ENCODE data around the gene RPS19.
"Not testable (repeated sequence)": the region's sequence is repeated elsewhere in the genome, so short reads cannot be mapped to it uniquely, and the experiment has no call there.

The RPS19 gene

DNA sequence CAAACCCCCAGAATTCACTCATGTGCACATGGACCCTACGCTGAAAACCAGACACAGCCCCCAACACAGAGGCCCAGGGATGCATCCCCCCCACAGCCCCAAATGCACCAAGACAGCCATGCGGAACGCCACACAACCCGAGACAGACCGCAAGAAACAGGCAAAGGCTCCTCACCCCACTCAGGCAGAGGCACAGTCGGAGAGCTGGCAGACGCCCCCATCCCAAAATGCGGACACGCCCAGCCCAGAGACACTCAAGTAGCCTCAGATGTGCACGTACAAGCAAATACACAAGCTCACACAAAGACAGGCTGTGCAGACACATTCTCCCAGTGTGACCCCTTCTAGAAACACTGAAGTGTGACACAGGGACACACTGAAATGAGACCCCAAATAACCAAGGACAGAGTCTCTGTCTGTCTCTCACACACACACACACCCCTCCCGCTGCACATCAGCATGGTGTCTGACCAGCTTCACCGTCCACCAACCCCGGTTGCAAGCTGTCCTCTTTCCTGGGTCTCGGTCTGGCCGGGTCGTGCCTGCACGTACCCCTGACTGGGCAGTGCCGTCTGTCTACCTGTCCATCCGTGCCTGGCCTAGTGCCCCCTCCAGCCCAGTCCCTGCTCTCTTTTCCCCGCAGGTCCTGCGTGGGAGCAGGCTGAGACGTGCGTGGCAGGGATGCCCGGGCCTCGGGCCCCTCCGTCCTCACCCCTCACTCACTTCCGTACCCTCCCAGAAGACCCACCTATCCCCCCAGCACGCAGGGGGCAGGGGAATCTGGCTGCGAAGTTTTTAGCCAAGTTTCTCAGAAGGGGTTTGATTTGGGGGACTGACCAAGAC is 52.1 kb downstream of the RPS19 start:
- in situ Hi-C loops (cut with MboI; ENCODE audit: low sequenced_read_pairs, unreplicated experiment) = no loop called here
- TF ChIP-seq, protein P1, sequence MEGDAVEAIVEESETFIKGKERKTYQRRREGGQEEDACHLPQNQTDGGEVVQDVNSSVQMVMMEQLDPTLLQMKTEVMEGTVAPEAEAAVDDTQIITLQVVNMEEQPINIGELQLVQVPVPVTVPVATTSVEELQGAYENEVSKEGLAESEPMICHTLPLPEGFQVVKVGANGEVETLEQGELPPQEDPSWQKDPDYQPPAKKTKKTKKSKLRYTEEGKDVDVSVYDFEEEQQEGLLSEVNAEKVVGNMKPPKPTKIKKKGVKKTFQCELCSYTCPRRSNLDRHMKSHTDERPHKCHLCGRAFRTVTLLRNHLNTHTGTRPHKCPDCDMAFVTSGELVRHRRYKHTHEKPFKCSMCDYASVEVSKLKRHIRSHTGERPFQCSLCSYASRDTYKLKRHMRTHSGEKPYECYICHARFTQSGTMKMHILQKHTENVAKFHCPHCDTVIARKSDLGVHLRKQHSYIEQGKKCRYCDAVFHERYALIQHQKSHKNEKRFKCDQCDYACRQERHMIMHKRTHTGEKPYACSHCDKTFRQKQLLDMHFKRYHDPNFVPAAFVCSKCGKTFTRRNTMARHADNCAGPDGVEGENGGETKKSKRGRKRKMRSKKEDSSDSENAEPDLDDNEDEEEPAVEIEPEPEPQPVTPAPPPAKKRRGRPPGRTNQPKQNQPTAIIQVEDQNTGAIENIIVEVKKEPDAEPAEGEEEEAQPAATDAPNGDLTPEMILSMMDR (IDR thresholded peaks at IDR 0.05; ENCODE audit: borderline replicate concordance, control extremely low read depth, extremely low read depth, insufficient read depth, missing control alignments) = no peak

DNA sequence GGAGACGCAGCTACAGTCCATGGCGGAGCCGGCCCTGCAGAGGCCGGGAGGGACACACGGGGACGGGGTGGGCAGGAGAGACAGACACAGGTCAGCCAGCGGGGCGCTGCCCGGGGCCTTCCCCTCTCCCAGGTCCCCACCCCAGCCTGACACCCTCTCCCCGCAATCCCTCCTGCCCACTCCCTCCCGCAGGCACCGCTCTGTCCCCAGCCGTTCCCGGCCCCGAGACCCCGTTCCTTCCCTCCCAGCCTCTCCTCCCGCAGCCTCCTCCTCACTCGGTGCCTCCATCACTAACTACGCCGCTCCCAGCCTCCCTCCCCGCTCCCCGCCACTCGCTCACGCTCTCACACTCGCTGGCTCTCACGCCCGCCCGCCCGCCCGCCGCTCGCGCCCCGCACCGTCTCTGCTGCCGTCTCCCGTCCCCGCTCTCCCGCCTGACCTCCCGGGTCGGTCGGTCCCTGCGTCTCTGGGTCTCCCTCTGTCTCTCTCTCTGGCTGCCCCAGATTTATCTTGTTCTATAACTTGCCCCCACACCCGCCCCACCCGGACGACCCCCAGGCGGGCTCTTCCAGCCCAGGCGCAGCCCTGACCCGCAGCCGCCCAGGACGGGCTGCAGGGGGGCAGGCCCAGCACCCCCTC is 53.0 kb downstream of the RPS19 start:
- DNase-seq (ENCODE audit: low spot score) = no peak
- TF ChIP-seq, protein P1 (IDR thresholded peaks at IDR 0.05; ENCODE audit: borderline replicate concordance, control extremely low read depth, extremely low read depth, insufficient read depth, missing control alignments) = no peak
- in situ Hi-C loops (cut with MboI; ENCODE audit: low sequenced_read_pairs, unreplicated experiment) = no loop called here

More for the DNA sequence above, 52.1 kb downstream of the RPS19 start:
- DNase-seq (ENCODE audit: low spot score) = no peak

DNA sequence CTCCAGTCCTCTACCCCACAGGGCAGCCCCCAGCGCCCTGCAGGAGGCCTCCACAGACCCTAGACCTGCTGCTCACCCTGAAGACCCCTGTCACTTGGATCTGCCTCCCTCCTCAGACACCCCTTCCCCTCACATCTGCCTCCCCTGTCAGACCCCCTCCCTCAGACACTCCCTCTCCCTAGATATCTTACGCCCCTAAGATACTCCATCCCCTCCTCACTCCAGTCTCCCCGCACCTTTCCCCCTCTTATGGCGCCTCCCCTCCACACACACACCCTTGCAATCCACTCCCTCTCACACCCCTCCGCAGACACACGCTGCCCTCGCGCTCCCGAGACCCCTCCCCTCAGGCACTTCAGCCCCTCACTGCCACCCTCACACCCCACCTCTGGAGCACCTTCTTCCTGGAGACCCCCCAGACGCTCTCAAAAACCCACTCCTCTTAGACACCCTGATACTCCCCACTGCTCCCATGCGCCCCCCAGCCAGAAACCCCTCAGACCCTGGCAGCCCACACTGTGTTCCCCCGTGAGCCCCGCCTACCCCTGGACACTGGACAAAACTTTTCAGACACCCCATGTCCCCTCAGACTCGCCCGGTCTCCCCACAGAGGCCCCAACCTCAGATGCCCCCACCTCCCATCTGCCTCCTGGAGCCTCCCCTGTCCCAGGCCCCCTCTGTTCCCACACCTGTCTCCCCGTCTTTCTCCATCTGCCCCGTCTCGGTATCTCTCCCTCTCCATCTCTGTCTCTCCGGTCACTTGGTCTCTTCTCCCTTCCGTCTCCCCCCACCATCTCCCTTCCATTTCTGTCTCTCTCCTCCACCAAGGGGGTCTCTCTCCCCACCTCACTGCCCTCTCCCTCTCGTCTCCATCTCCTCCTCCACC is 53.7 kb downstream of the RPS19 start:
- TF ChIP-seq, protein P1 (IDR thresholded peaks at IDR 0.05; ENCODE audit: borderline replicate concordance, control extremely low read depth, extremely low read depth, insufficient read depth, missing control alignments) = no peak
- DNase-seq (ENCODE audit: low spot score) = no peak
- in situ Hi-C loops (cut with MboI; ENCODE audit: low sequenced_read_pairs, unreplicated experiment) = no loop called here

DNA sequence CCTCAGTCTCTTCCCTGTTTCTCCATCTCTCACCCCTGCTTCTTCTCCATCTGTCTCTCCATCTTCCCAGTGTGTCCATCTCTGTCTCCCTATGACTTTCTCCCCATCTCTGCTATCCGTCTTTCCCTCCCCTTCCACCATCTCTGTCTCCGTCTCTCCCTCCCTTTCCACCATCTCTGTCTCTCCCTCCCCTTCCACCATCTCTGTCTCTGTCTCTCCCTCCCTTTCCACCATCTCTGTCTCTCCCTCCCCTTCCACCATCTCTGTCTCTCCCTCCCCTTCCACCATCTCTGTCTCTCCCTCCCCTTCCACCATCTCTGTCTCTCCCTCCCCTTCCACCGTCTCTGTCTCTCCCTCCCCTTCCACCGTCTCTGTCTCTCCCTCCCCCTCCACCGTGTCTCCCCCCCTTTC is 54.4 kb downstream of the RPS19 start:
- in situ Hi-C loops (cut with MboI; ENCODE audit: low sequenced_read_pairs, unreplicated experiment) = not testable (repeated sequence)

DNA sequence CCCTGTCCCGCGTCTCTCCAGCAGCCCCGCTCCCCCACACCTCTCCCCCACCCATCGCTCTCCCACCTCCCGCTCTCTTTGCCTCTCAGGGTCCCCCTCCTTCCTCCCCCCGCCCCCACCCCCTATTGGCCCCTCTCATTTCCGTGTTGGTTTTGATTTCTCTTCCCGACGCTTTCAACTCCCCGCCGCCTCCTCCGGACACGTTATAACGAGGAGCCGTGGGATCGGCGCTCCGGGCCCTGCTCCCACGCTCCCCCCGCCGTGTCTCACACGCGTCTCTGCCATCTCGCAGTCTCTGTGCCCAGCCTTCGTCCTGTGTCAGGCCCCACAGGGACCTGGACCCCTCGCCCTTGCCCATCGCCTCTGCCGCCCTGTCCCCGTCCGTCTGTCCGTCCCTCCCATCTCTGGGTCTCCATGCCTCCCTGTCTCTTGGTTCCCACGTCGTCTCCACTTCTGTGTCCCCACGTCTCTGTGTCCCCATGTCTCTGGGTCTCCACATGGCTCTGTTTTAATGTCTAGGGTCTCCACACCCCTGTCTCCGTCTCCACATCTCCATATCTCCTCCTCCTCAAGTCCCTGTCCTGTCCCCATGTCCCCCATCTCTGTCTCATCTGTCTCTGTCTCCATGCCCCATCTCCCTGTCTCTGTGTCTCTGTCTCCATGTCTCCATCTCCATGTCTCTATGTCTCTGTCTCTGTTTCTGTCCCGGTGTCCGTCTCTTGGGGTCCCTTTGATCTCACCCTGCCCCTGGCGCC is 55.1 kb downstream of the RPS19 start:
- in situ Hi-C loops (cut with MboI; ENCODE audit: low sequenced_read_pairs, unreplicated experiment) = no loop called here
- TF ChIP-seq, protein P1 (IDR thresholded peaks at IDR 0.05; ENCODE audit: borderline replicate concordance, control extremely low read depth, extremely low read depth, insufficient read depth, missing control alignments) = no peak
- no peak for DNase-seq (ENCODE audit: low spot score)

More for the DNA sequence above, 54.4 kb downstream of the RPS19 start:
- DNase-seq (ENCODE audit: low spot score) = not testable (repeated sequence)

DNA sequence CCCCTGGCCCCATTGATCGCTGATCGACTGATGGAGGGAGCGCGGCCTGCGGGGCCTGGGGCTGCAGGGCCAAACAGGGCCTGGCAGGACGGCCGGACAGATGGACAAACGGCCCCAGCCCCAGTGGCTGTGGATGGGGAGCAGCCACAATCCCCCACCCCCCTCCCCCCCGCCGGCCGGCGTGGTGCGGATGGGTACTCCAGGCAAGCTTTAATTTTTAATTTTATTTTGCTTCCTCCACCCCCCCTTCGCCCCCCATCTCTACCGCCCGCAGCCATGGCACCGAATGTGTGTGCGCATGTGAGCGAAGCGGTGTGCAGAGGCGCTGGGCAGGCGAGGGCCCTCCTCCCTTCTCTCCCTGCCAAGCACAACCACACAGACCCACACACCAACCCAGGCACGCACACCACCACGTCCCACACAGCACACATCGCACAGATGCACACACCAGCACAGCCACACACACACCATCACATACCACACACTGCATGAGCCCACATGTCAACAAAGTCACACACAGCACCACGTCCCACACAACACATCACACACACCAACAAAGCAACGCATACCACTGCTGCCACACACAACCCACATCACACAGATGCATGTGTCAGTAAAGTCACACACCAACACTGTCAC is 55.8 kb downstream of the RPS19 start:
- TF ChIP-seq, protein P1 (IDR thresholded peaks at IDR 0.05; ENCODE audit: borderline replicate concordance, control extremely low read depth, extremely low read depth, insufficient read depth, missing control alignments) = no peak
- in situ Hi-C loops (cut with MboI; ENCODE audit: low sequenced_read_pairs, unreplicated experiment) = no loop called here
- no peak for DNase-seq (ENCODE audit: low spot score)
